Osteoblast (primary cell): Measurements from ENCODE around the gene TMIGD3. TPM values are rescaled to one million over a fixed set of nuclear protein-coding genes. Genes with fewer than 3 reads are reported as not detected.

ENCODE experiments used
- DNase-seq: peaks from one replicate; pipeline ENCODE4 v3.0.0; 2011; ENCODE audit warnings: low spot score, mixed read lengths; ENCODE audit not compliant: insufficient read length; ENCODE audit errors: missing footprints
- H2AFZ ChIP-seq: 2 replicates; pipeline ENCODE4 v1.6.0; 2011; ENCODE audit warnings: mild to moderate bottlenecking, low read length
- H3K27ac ChIP-seq: 2 replicates; pipeline ENCODE4 v1.5.1; 2011; ENCODE audit warnings: mild to moderate bottlenecking, low read depth, low read length, moderate library complexity
- H3K27me3 ChIP-seq: 2 replicates; pipeline ENCODE4 v1.6.0; 2012; ENCODE audit warnings: mild to moderate bottlenecking, control low read depth, inconsistent platforms, low read length, moderate library complexity; ENCODE audit not compliant: insufficient read depth
- H3K36me3 ChIP-seq: 2 replicates; pipeline ENCODE4 v1.5.1; 2011; ENCODE audit warnings: mild to moderate bottlenecking, low read length, control low read depth, moderate library complexity; ENCODE audit not compliant: insufficient read depth
- H3K4me1 ChIP-seq: 2 replicates; pipeline ENCODE4 v1.5.1; 2011; ENCODE audit warnings: mild to moderate bottlenecking, low read length, control low read depth, moderate library complexity; ENCODE audit not compliant: insufficient read depth
- H3K4me2 ChIP-seq: 2 replicates; pipeline ENCODE4 v1.6.0; 2011; ENCODE audit warnings: mild to moderate bottlenecking, low read length; ENCODE audit not compliant: insufficient read depth
- H3K4me3 ChIP-seq: fragments of 200-600 bp; sonication (generic); 3 replicates; pipeline ENCODE4 v1.5.1; 2012; ENCODE audit warnings: mild to moderate bottlenecking, low read length, inconsistent platforms; ENCODE audit not compliant: insufficient read depth
- H3K79me2 ChIP-seq: 2 replicates; pipeline ENCODE4 v1.6.0; 2012; ENCODE audit warnings: mild to moderate bottlenecking, low read length, control low read depth, inconsistent platforms; ENCODE audit not compliant: insufficient read depth
- H3K9me3 ChIP-seq: 2 replicates; pipeline ENCODE4 v1.5.1; 2011; ENCODE audit warnings: low read depth, low read length, control low read depth
- H4K20me1 ChIP-seq: 2 replicates; pipeline ENCODE4 v1.6.0; 2012; ENCODE audit warnings: mild to moderate bottlenecking, low read length, control low read depth; ENCODE audit not compliant: insufficient read depth
- CTCF ChIP-seq: IDR thresholded peaks from 2 replicates; pipeline ENCODE4 v1.5.1; 2011; ENCODE audit warnings: mild to moderate bottlenecking, low read depth, low read length, moderate library complexity; ENCODE audit errors: extremely low read depth
- total RNA-seq: library from RNA; depleted of rRNA; stranded (reverse); fragments of >200 nt; gene quantifications from 2 replicates; pipeline ENCODE4 v1.2.3, GENCODE V29; 2012

TMIGD3 gene
- total RNA-seq, 1 donor: not detected

GRCh38 chr1:111486431-111486830 lies 17.0 kb downstream of the TMIGD3 start:
- Histone ChIP-seq H3K4me3 (no peak overlapping the region), H3K27ac (no peak overlapping the region), H3K4me1 (peaks cover 6% of the 10 kb centered on the region), H3K79me2 (no peaks in the 10 kb centered on the region), H3K27me3 (no peaks in the 10 kb centered on the region), H3K4me2 (no peak overlapping the region), H2AFZ (no peak overlapping the region), H3K36me3 (no peaks in the 10 kb centered on the region), H3K9me3 (no peaks in the 10 kb centered on the region), H4K20me1 (no peaks in the 10 kb centered on the region)
- TF ChIP-seq CTCF: no peak
- no peak for DNase-seq

- TF ChIP-seq CTCF: no peak
- H3K9me3 ChIP-seq: no peaks in the 10 kb centered on the region
- H2AFZ ChIP-seq: no peak overlapping the region
- no peaks in the 10 kb centered on the region for H4K20me1 ChIP-seq
- H3K27me3 ChIP-seq: no peaks in the 10 kb centered on the region
- no peak for DNase-seq
- H3K79me2 ChIP-seq: no peaks in the 10 kb centered on the region
- no peak overlapping the region for H3K4me3 ChIP-seq
- H3K36me3 ChIP-seq: no peaks in the 10 kb centered on the region
- peaks cover 6% of the 10 kb centered on the region for H3K4me1 ChIP-seq
- no peak overlapping the region for H3K27ac ChIP-seq
- H3K4me2 ChIP-seq: no peak overlapping the region
Observed at GRCh38 chr1:111484391-111485026, 18.9 kb downstream of the TMIGD3 start.

GRCh38 chr1:111483876-111484275 lies 19.6 kb downstream of the TMIGD3 start:
- H3K4me1 ChIP-seq: peaks cover 6% of the 10 kb centered on the region
- DNase-seq: no peak
- H3K4me2 ChIP-seq: no peak overlapping the region
- H4K20me1 ChIP-seq: no peaks in the 10 kb centered on the region
- H3K79me2 ChIP-seq: no peaks in the 10 kb centered on the region
- H2AFZ ChIP-seq: no peak overlapping the region
- no peaks in the 10 kb centered on the region for H3K9me3 ChIP-seq
- no peak for TF ChIP-seq CTCF
- H3K27ac ChIP-seq: no peak overlapping the region
- H3K4me3 ChIP-seq: no peak overlapping the region
- H3K36me3 ChIP-seq: no peaks in the 10 kb centered on the region
- no peaks in the 10 kb centered on the region for H3K27me3 ChIP-seq

GRCh38 chr1:111483166-111483565 lies 20.3 kb downstream of the TMIGD3 start:
- H3K4me2 ChIP-seq: no peak overlapping the region
- TF ChIP-seq CTCF: no peak
- no peak overlapping the region for H2AFZ ChIP-seq
- no peaks in the 10 kb centered on the region for H4K20me1 ChIP-seq
- no peak for DNase-seq
- no peaks in the 10 kb centered on the region for H3K27me3 ChIP-seq
- H3K36me3 ChIP-seq: no peaks in the 10 kb centered on the region
- H3K79me2 ChIP-seq: no peaks in the 10 kb centered on the region
- H3K4me1 ChIP-seq: peaks cover 6% of the 10 kb centered on the region
- no peaks in the 10 kb centered on the region for H3K9me3 ChIP-seq
- no peak overlapping the region for H3K4me3 ChIP-seq
- no peak overlapping the region for H3K27ac ChIP-seq
